GM10266 (cell line): ENCODE measurements around the gene BIN2.

ENCODE experiments used
- DNase-seq: peaks from one replicate; pipeline ENCODE4 v3.0.0; 2012; ENCODE audit errors: extremely low spot score
- TF ChIP-seq, protein P1 (sequence below): IDR thresholded peaks from 2 replicates; pipeline ENCODE4 v1.5.1; 2012; ENCODE audit warnings: mild to moderate bottlenecking, low read depth; ENCODE audit not compliant: control insufficient read depth, insufficient read depth; ENCODE audit errors: missing control alignments

The BIN2 gene

DNA sequence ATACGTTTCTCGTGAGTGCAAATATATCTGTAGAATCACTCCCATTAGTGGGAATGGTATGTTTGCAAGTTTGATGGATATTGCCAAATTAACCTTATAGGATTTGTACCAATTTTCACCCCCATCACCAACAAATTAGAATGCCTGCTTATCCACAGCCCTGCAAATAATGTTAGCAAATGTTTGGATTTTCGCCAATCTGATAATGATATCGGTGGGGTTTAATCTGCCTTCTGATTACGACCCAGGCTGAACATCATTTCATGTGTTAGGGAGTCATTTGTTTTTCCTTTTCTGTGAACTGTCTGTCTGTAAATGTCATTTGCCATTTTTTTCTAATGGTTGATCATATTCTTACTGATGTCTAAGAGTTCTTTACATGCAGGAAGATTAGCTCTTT is 89.4 kb downstream of the BIN2 start:
- TF ChIP-seq, protein P1, sequence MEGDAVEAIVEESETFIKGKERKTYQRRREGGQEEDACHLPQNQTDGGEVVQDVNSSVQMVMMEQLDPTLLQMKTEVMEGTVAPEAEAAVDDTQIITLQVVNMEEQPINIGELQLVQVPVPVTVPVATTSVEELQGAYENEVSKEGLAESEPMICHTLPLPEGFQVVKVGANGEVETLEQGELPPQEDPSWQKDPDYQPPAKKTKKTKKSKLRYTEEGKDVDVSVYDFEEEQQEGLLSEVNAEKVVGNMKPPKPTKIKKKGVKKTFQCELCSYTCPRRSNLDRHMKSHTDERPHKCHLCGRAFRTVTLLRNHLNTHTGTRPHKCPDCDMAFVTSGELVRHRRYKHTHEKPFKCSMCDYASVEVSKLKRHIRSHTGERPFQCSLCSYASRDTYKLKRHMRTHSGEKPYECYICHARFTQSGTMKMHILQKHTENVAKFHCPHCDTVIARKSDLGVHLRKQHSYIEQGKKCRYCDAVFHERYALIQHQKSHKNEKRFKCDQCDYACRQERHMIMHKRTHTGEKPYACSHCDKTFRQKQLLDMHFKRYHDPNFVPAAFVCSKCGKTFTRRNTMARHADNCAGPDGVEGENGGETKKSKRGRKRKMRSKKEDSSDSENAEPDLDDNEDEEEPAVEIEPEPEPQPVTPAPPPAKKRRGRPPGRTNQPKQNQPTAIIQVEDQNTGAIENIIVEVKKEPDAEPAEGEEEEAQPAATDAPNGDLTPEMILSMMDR, result no peak
- no peak for DNase-seq

DNA sequence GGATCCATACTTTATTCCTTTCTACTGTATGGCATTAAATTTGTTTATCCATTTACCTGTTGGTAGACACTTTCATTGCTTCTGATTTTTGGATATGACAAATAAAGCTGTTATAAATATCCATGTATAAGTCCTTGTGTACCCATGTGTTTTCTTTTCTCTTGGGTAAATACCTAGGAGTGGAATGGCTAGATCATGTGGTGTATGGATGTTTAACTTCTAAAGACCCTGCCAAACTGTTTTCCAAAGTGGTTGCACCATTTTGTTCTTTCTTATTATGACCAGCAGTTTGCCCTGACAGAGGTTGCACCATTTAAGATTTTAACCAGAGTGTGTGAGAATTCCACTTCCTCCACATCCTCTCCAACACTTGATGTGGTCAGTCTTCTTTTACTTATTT is 91.3 kb downstream of the BIN2 start:
- TF ChIP-seq, protein P1, result no peak
- DNase-seq, result no peak
